ENCODE measurements around the gene LSG1.
A peak's percentile ranks its signal among the peaks of the same experiment; 100 is the strongest.

The LSG1 gene

GRCh38 chr3:194682694-194683310 is 10.8 kb upstream of the LSG1 start:
- Histone ChIP-seq H3K36me3 (no peaks in the 10 kb centered on the region), H3K9me3 (no peaks in the 10 kb centered on the region), H3K27ac (peak overlapping the region in 1 of 2 donors; percentile 10), H3K4me1 (peaks cover 0 to 31% (median 27%) of the 10 kb centered on the region in 4 donors), H3K4me3 (no peak overlapping the region), H3K27me3 (peaks cover 0 to 14% of the 10 kb centered on the region in 2 donors)
- intact Hi-C loops (cut with DNase I; ENCODE audit: low total_unique reads) = loop anchor here (5.0 kb wide), 3 partner anchors 419 to 759 kb away; partner anchors contain the start of gene ACAP2
- DNase-seq = peak; percentile 67 to 83
- TF ChIP-seq, protein P1, sequence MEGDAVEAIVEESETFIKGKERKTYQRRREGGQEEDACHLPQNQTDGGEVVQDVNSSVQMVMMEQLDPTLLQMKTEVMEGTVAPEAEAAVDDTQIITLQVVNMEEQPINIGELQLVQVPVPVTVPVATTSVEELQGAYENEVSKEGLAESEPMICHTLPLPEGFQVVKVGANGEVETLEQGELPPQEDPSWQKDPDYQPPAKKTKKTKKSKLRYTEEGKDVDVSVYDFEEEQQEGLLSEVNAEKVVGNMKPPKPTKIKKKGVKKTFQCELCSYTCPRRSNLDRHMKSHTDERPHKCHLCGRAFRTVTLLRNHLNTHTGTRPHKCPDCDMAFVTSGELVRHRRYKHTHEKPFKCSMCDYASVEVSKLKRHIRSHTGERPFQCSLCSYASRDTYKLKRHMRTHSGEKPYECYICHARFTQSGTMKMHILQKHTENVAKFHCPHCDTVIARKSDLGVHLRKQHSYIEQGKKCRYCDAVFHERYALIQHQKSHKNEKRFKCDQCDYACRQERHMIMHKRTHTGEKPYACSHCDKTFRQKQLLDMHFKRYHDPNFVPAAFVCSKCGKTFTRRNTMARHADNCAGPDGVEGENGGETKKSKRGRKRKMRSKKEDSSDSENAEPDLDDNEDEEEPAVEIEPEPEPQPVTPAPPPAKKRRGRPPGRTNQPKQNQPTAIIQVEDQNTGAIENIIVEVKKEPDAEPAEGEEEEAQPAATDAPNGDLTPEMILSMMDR (IDR thresholded peaks at IDR 0.05) = peak; percentile 72 to 84

- Histone ChIP-seq H3K27ac (no peak overlapping the region), H3K36me3 (no peaks in the 10 kb centered on the region), H3K9me3 (no peaks in the 10 kb centered on the region), H3K4me3 (no peak overlapping the region), H3K27me3 (peaks cover 0 to 9% of the 10 kb centered on the region in 2 donors), H3K4me1 (peaks cover 0 to 26% (median 22%) of the 10 kb centered on the region in 4 donors)
- no peak for DNase-seq
- intact Hi-C loops (cut with DNase I; ENCODE audit: low total_unique reads) = loop anchor here (5.0 kb wide), 3 partner anchors 420 to 760 kb away; partner anchors contain the start of gene ACAP2
- TF ChIP-seq, protein P1 (IDR thresholded peaks at IDR 0.05) = no peak
Observed at GRCh38 chr3:194682189-194682693, 10.2 kb upstream of the LSG1 start.

- no peaks in the 10 kb centered on the region for H3K36me3 ChIP-seq
- H3K4me1 ChIP-seq = peaks cover 0 to 14% (median 10%) of the 10 kb centered on the region in 4 donors
- intact Hi-C loops (cut with DNase I; ENCODE audit: low total_unique reads) = loop anchor here (5.0 kb wide), 3 partner anchors 421 to 761 kb away; partner anchors contain the start of gene ACAP2
- H3K27me3 ChIP-seq = peaks cover 0 to 3% of the 10 kb centered on the region in 2 donors
- no peaks in the 10 kb centered on the region for H3K9me3 ChIP-seq
- no peak overlapping the region for H3K4me3 ChIP-seq
- no peak for DNase-seq
- H3K27ac ChIP-seq = no peak overlapping the region
- TF ChIP-seq, protein P1 (IDR thresholded peaks at IDR 0.05) = no peak
Observed at GRCh38 chr3:194680888-194681615, 9.1 kb upstream of the LSG1 start.

GRCh38 chr3:194676471-194676870 is 4.5 kb upstream of the LSG1 start:
- intact Hi-C loops (cut with DNase I; ENCODE audit: low total_unique reads) = no loop called here
- Histone ChIP-seq H3K36me3 (no peaks in the 10 kb centered on the region), H3K4me1 (peaks cover 0 to 8% (median under 1%) of the 10 kb centered on the region in 4 donors), H3K27ac (no peak overlapping the region), H3K4me3 (no peak overlapping the region), H3K9me3 (no peaks in the 10 kb centered on the region), H3K27me3 (peaks cover 0 to 9% of the 10 kb centered on the region in 2 donors)
- no peak for DNase-seq
- TF ChIP-seq, protein P1 (IDR thresholded peaks at IDR 0.05) = no peak

- H3K27me3 ChIP-seq = peaks cover 0 to 5% of the 10 kb centered on the region in 2 donors
- no peaks in the 10 kb centered on the region for H3K9me3 ChIP-seq
- intact Hi-C loops (cut with DNase I; ENCODE audit: low total_unique reads) = no loop called here
- no peak for DNase-seq
- TF ChIP-seq, protein P1 (IDR thresholded peaks at IDR 0.05) = no peak
- peak overlapping the region in 1 of 2 donors; percentile 16 for H3K27ac ChIP-seq
- H3K4me3 ChIP-seq = no peak overlapping the region
- H3K36me3 ChIP-seq = no peaks in the 10 kb centered on the region
- H3K4me1 ChIP-seq = peaks cover 0 to 16% (median 8%) of the 10 kb centered on the region in 4 donors
Observed at GRCh38 chr3:194675680-194676079, 3.7 kb upstream of the LSG1 start.

Measured in tibial artery (tissue), 4 donors.